ENCODE data around the gene TSKU.
"Not testable (repeated sequence)": the region's sequence is repeated elsewhere in the genome, so short reads cannot be mapped to it uniquely, and the experiment has no call there.

Gene TSKU

GRCh38 chr11:76811259-76811658, 28.1 kb downstream of the TSKU start:
- no peak overlapping the region for H3K4me3 ChIP-seq (ENCODE audit: low read length)
- TF ChIP-seq CTCF (IDR thresholded peaks at IDR 0.05; ENCODE audit: insufficient read depth, low read depth, low read length, missing control alignments) = no peak
- DNase-seq (ENCODE audit: low read depth) = no peak

- no peak overlapping the region for H3K4me3 ChIP-seq (ENCODE audit: low read length)
- DNase-seq (ENCODE audit: low read depth) = no peak
- TF ChIP-seq CTCF (IDR thresholded peaks at IDR 0.05; ENCODE audit: insufficient read depth, low read depth, low read length, missing control alignments) = no peak
Observed at GRCh38 chr11:76814414-76814813, 31.3 kb downstream of the TSKU start.

GRCh38 chr11:76815678-76816077, 32.5 kb downstream of the TSKU start:
- DNase-seq (ENCODE audit: low read depth) = not testable (repeated sequence)

GRCh38 chr11:76820184-76820566, 37.0 kb downstream of the TSKU start:
- no peak overlapping the region for H3K4me3 ChIP-seq (ENCODE audit: low read length)
- DNase-seq (ENCODE audit: low read depth) = no peak
- TF ChIP-seq CTCF (IDR thresholded peaks at IDR 0.05; ENCODE audit: insufficient read depth, low read depth, low read length, missing control alignments) = no peak

More at GRCh38 chr11:76815678-76816077, 32.5 kb downstream of the TSKU start:
- H3K4me3 ChIP-seq (ENCODE audit: low read length) = not testable (repeated sequence)

- not testable (repeated sequence) for H3K4me3 ChIP-seq (ENCODE audit: low read length); DNase-seq (ENCODE audit: low read depth)
Observed at GRCh38 chr11:76821396-76821795, 38.2 kb downstream of the TSKU start.

- H3K4me3 ChIP-seq (ENCODE audit: low read length) = no peak overlapping the region
- no peak for TF ChIP-seq CTCF (IDR thresholded peaks at IDR 0.05; ENCODE audit: insufficient read depth, low read depth, low read length, missing control alignments)
- DNase-seq (ENCODE audit: low read depth) = no peak
Observed at GRCh38 chr11:76822406-76822805, 39.2 kb downstream of the TSKU start.

- TF ChIP-seq CTCF (IDR thresholded peaks at IDR 0.05; ENCODE audit: insufficient read depth, low read depth, low read length, missing control alignments) = no peak
- no peak overlapping the region for H3K4me3 ChIP-seq (ENCODE audit: low read length)
Observed at GRCh38 chr11:76823481-76824028, 40.4 kb downstream of the TSKU start.

GRCh38 chr11:76824083-76824939, 41.2 kb downstream of the TSKU start:
- no peak for TF ChIP-seq CTCF (IDR thresholded peaks at IDR 0.05; ENCODE audit: insufficient read depth, low read depth, low read length, missing control alignments)
- no peak overlapping the region for H3K4me3 ChIP-seq (ENCODE audit: low read length)
- DNase-seq (ENCODE audit: low read depth) = peak; percentile 66

More at GRCh38 chr11:76823481-76824028, 40.4 kb downstream of the TSKU start:
- peak; percentile 95 for DNase-seq (ENCODE audit: low read depth)

Data from epithelial cell of esophagus (primary cell).